ENCODE results near the gene SH3GL1.
A peak's percentile ranks its signal among the peaks of the same experiment; 100 is the strongest.

SH3GL1 gene

DNA sequence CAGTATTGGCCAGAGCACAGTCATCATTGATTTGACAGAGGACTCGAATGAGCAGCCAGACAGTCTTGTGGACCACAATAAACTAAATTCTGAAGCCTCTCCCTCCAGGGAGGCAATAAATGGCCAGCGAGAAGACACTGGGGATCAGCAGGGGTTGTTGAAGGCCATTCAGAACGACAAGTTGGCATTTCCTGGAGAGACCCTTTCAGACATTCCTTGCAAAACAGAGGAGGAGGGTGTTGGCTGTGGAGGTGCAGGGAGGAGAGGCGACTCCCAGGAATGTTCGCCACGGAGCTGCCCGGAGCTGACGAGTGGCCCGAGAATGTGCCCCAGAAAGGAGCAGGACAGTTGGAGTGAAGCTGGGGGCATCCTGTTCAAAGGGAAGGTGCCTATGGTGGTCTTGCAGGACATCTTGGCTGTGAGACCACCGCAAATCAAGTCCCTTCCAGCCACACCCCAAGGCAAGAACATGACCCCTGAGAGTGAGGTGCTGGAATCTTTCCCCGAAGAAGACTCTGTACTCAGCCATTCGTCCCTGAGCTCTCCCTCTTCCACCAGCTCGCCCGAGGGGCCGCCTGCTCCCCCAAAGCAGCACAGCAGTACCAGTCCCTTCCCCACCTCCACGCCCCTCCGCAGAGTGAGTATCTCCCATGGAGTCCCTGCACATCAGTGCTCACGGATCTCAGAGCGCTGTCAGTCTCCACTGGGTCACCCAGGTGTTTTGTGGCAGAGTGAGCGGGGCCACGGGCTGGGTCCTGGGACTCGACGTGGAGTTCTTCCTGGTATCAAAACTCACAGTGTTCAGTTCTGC is 9.0 kb upstream of the SH3GL1 start:
- TF ChIP-seq, protein P1, sequence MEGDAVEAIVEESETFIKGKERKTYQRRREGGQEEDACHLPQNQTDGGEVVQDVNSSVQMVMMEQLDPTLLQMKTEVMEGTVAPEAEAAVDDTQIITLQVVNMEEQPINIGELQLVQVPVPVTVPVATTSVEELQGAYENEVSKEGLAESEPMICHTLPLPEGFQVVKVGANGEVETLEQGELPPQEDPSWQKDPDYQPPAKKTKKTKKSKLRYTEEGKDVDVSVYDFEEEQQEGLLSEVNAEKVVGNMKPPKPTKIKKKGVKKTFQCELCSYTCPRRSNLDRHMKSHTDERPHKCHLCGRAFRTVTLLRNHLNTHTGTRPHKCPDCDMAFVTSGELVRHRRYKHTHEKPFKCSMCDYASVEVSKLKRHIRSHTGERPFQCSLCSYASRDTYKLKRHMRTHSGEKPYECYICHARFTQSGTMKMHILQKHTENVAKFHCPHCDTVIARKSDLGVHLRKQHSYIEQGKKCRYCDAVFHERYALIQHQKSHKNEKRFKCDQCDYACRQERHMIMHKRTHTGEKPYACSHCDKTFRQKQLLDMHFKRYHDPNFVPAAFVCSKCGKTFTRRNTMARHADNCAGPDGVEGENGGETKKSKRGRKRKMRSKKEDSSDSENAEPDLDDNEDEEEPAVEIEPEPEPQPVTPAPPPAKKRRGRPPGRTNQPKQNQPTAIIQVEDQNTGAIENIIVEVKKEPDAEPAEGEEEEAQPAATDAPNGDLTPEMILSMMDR (IDR thresholded peaks at IDR 0.05; ENCODE audit: control insufficient read depth, extremely low read depth, insufficient read depth), result no peak
- no peak overlapping the region for H3K4me3 ChIP-seq (ENCODE audit: low read depth, low read length)
- no peak for DNase-seq (ENCODE audit: low read depth)

DNA sequence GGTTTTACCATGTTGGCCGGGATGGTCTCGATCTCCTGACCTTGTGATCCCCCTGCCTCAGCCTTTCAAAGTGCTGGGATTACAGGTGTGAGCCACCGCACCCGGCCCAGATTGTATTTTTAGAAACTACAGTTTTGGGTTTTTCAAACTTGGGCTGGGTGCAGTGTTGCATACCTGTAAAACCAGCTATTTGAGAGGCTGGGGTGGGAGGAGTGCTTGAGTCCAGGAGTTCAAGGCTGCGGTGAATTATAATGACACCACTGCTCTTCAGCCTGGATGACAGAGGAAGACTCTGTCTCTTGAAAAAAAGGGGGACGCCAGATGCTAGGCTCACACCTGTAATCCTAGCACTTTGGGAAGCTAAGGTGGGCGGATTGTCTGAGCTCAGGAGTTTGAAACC is 6.3 kb upstream of the SH3GL1 start:
- DNase-seq (ENCODE audit: low read depth), result no peak
- H3K4me3 ChIP-seq (ENCODE audit: low read depth, low read length), result no peak overlapping the region
- TF ChIP-seq, protein P1 (IDR thresholded peaks at IDR 0.05; ENCODE audit: control insufficient read depth, extremely low read depth, insufficient read depth), result no peak

DNA sequence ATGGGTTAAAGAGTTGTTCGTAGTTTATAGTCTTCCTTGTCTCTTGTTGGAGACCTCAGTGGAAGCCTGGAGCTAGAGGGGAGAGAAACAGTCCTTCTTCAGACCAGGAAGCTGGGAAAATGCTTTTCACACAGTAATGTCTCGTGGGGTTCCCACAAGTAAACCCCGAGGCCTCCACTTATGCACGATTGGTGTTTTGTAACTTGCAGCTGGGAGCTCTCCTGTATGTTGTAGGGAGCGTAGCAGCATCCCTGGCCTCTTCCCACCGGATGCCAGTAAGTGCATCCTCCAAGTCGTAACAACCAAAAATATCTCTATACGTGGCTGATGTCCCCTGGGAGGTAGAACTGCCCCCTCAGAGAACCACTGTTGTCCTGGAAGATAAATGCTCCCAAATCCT is 5.6 kb upstream of the SH3GL1 start:
- DNase-seq (ENCODE audit: low read depth), result no peak
- TF ChIP-seq, protein P1 (IDR thresholded peaks at IDR 0.05; ENCODE audit: control insufficient read depth, extremely low read depth, insufficient read depth), result no peak
- no peak overlapping the region for H3K4me3 ChIP-seq (ENCODE audit: low read depth, low read length)

DNA sequence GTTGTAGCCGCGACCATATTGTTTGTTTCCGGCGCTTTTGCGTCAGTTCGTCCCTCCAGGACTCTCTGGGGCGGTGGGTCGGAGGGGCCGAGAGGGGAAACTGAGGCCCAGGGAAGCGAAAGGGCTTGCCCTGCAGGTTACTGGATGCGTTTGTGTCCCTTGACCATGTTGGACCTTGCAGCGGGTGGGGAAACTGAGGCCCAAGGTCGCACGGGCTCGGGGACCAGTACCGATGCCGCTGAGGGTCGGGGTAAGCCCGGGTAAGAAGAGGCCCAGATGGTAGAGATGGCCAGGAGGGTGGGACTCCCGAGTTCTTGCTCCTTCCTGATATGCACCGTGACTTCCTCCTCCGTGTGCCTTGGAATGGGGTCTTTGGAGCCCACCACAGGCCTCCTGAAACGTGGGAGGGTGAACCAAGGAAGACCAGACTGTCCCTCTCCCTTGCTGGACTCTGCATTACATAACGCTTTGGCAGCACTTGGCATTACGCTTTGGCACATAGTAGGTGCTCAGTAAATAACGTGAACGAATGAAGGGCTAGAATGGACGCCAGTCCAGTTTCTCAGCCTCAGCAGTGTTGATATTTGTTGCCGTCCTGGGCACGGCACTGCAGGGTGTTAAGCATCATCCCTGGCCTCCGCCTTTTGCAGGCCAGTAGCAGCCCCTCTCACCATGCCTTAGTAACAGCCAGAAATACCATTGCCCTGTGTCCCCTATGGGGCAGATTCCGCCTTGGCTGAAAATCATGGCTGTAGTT is 2.8 kb upstream of the SH3GL1 start:
- TF ChIP-seq, protein P1 (IDR thresholded peaks at IDR 0.05; ENCODE audit: control insufficient read depth, extremely low read depth, insufficient read depth), result no peak
- H3K4me3 ChIP-seq (ENCODE audit: low read depth, low read length), result peak overlapping the region; percentile 96
- no peak for DNase-seq (ENCODE audit: low read depth)

DNA sequence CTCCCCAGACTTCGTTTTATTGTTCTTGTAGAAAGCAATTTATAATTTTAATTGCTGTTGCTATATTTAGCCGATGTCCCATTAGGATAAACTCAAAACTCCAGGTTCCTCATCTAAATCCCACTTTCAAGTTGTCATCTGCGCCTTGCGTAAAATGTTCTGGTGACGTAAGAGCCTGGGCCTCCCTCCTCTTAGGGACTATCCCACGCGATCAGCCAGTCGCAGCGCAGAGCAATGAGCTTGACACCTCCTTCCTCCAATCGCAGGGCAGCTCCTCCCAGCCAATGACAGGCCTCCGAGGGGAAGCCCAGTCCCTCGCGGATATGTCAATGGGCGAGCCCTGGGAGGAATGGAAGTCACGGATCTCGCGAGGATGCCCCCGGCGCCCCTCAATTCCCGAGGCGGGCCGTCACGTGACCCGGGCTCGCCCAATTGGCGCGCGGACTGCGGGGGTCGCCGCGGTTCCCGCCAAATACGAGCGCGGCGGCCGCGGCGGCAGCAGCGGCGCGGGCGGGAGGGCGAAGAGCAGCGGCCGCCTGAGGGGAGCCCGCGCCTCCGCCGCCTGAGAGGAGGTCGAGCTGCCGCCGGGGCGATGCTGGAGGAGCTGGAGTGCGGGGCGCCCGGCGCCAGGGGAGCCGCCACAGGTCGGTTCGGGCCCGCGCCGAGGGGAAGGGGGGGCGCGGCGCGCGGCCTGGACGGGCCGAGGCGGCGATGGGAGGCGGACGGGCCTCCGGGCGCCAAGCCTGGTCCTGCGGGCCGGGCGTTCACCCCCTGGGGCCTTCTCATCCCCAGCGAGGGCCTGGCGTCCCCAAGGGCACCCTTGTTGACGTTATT is 2.0 kb upstream of the SH3GL1 start, which contains the start of gene CHAF1A:
Gene CHAF1A, plus strand, starts transcription at position 470 of the 834 bp plus-strand sequence. Its CDS starts 123 bp downstream, at position 593.
- peak; percentile 100 for DNase-seq (ENCODE audit: low read depth)
- TF ChIP-seq, protein P1 (IDR thresholded peaks at IDR 0.05; ENCODE audit: control insufficient read depth, extremely low read depth, insufficient read depth), result no peak
- peak within 1 kb of the TSS; percentile 96 for H3K4me3 ChIP-seq (ENCODE audit: low read depth, low read length)

DNA sequence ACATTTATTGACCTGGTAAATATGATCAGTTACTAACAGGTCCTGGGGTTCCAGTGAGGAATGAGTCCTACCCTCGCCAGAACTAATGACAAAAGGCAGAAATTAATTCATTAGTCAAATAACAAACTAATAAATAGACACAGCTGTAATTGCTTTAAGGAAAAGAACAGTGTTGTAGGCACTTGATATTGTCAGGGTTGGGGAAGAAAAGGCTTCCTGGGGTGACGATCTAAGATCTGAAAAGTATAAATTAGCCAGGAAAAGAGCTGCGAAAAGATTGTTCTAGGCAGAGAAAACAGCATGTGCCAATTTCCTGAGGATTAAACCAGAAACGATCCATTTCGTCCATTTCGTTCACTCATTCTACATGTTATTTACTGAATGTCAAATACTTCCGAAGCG is 1.4 kb upstream of the SH3GL1 start:
- TF ChIP-seq, protein P1 (IDR thresholded peaks at IDR 0.05; ENCODE audit: control insufficient read depth, extremely low read depth, insufficient read depth), result no peak
- peak overlapping the region; percentile 96 for H3K4me3 ChIP-seq (ENCODE audit: low read depth, low read length)
- no peak for DNase-seq (ENCODE audit: low read depth)

Measured in LNCaP clone FGC (cell line).